ENCODE results near the gene SENP2. TPM values are rescaled to one million over a fixed set of nuclear protein-coding genes. Genes with fewer than 3 reads are reported as not detected.

The SENP2 gene
- total RNA-seq, 1 donor from 2014 or later: 30.6 TPM

- no peaks in the 10 kb centered on the region for H3K9me3 ChIP-seq (replicated peaks)
- no peak for TF ChIP-seq CTCF (IDR thresholded peaks at IDR 0.05; ENCODE audit: borderline replicate concordance)
- intact Hi-C loops (cut with micrococcal nuclease): no loop called here
- no peak for DNase-seq
- no peak overlapping the region for H3K27ac ChIP-seq (replicated peaks)
- no peak overlapping the region for H3K4me3 ChIP-seq
- H3K36me3 ChIP-seq: peaks cover 92% of the 10 kb centered on the region
- H3K4me1 ChIP-seq: no peaks in the 10 kb centered on the region
- H3K27me3 ChIP-seq (ENCODE audit: low read depth): no peaks in the 10 kb centered on the region
These were observed 26.9 kb downstream of the SENP2 start for GRCh38 chr3:185613016-185613415.

- Histone ChIP-seq H3K4me1 (peaks cover 1% of the 10 kb centered on the region), H3K27ac (replicated peaks) (no peak overlapping the region), H3K36me3 (peaks cover 95% of the 10 kb centered on the region), H3K27me3 (ENCODE audit: low read depth) (no peaks in the 10 kb centered on the region), H3K4me3 (no peak overlapping the region), H3K9me3 (replicated peaks) (no peaks in the 10 kb centered on the region)
- no peak for TF ChIP-seq CTCF (IDR thresholded peaks at IDR 0.05; ENCODE audit: borderline replicate concordance)
- DNase-seq: no peak
- intact Hi-C loops (cut with micrococcal nuclease): no loop called here
These were observed 38.0 kb downstream of the SENP2 start for GRCh38 chr3:185623939-185624665.

- TF ChIP-seq CTCF (IDR thresholded peaks at IDR 0.05; ENCODE audit: borderline replicate concordance): no peak
- peaks cover 80% of the 10 kb centered on the region for H3K36me3 ChIP-seq
These were observed 39.7 kb downstream of the SENP2 start for GRCh38 chr3:185625784-185626183.

GRCh38 chr3:185629554-185630181 lies 43.6 kb downstream of the SENP2 start:
- peaks cover 53% of the 10 kb centered on the region for H3K36me3 ChIP-seq
- intact Hi-C loops (cut with micrococcal nuclease): no loop called here
- no peak for DNase-seq
- no peaks in the 10 kb centered on the region for H3K27me3 ChIP-seq (ENCODE audit: low read depth)
- peaks cover 21% of the 10 kb centered on the region for H3K4me1 ChIP-seq
- H3K27ac ChIP-seq (replicated peaks): peak overlapping the region; percentile 50
- H3K9me3 ChIP-seq (replicated peaks): no peaks in the 10 kb centered on the region
- TF ChIP-seq CTCF (IDR thresholded peaks at IDR 0.05; ENCODE audit: borderline replicate concordance): no peak
- H3K4me3 ChIP-seq: no peak overlapping the region

More at GRCh38 chr3:185625784-185626183, 39.7 kb downstream of the SENP2 start:
- no peaks in the 10 kb centered on the region for H3K27me3 ChIP-seq (ENCODE audit: low read depth)
- no peak for DNase-seq
- no peak overlapping the region for H3K4me3 ChIP-seq
- no peaks in the 10 kb centered on the region for H3K9me3 ChIP-seq (replicated peaks)
- peaks cover 18% of the 10 kb centered on the region for H3K4me1 ChIP-seq
- H3K27ac ChIP-seq (replicated peaks): no peak overlapping the region
- intact Hi-C loops (cut with micrococcal nuclease): no loop called here

- Histone ChIP-seq H3K27ac (replicated peaks) (peak overlapping the region; percentile 50), H3K27me3 (ENCODE audit: low read depth) (no peaks in the 10 kb centered on the region), H3K9me3 (replicated peaks) (no peaks in the 10 kb centered on the region), H3K4me1 (peaks cover 21% of the 10 kb centered on the region), H3K4me3 (no peak overlapping the region), H3K36me3 (peaks cover 48% of the 10 kb centered on the region)
- intact Hi-C loops (cut with micrococcal nuclease): no loop called here
- no peak for TF ChIP-seq CTCF (IDR thresholded peaks at IDR 0.05; ENCODE audit: borderline replicate concordance)
- peak; percentile 71 for DNase-seq
These were observed 44.1 kb downstream of the SENP2 start for GRCh38 chr3:185630182-185630622.

Measured in left ventricle myocardium inferior (tissue), 1 donor.